8988T (cell line): ENCODE results near the gene GIGYF2.

ENCODE experiments used
- DNase-seq: peaks from one replicate; pipeline ENCODE4 v3.0.0; 2011

The GIGYF2 gene

GRCh38 chr2:232761301-232761907, 64.3 kb downstream of the GIGYF2 start:
- no peak for DNase-seq

- DNase-seq = no peak
These were observed 70.7 kb downstream of the GIGYF2 start for GRCh38 chr2:232767866-232768265.

GRCh38 chr2:232770207-232770606, 73.1 kb downstream of the GIGYF2 start:
- DNase-seq = no peak

GRCh38 chr2:232771870-232772269, 74.7 kb downstream of the GIGYF2 start:
- no peak for DNase-seq

- DNase-seq = no peak
These were observed 75.4 kb downstream of the GIGYF2 start for GRCh38 chr2:232772531-232772930.

GRCh38 chr2:232773815-232774214, 76.7 kb downstream of the GIGYF2 start:
- no peak for DNase-seq

GRCh38 chr2:232776435-232776834, 79.3 kb downstream of the GIGYF2 start, which contains the start of gene KCNJ13:
KCNJ13 (minus strand) TSS chr2:232776565; CDS start chr2:232771362, 5,203 bp downstream.
- no peak for DNase-seq

- DNase-seq = no peak
These were observed 80.1 kb downstream of the GIGYF2 start for GRCh38 chr2:232777276-232777675.

GRCh38 chr2:232779465-232779864, 82.3 kb downstream of the GIGYF2 start:
- no peak for DNase-seq

GRCh38 chr2:232779934-232780333, 82.8 kb downstream of the GIGYF2 start:
- DNase-seq = no peak

GRCh38 chr2:232781765-232782164, 84.6 kb downstream of the GIGYF2 start:
- DNase-seq = no peak

- no peak for DNase-seq
These were observed 86.1 kb downstream of the GIGYF2 start for GRCh38 chr2:232783278-232783677.

GRCh38 chr2:232787806-232788205, 90.7 kb downstream of the GIGYF2 start:
- DNase-seq = no peak

GRCh38 chr2:232789082-232789481, 92.0 kb downstream of the GIGYF2 start:
- no peak for DNase-seq

- no peak for DNase-seq
These were observed 94.4 kb downstream of the GIGYF2 start for GRCh38 chr2:232791518-232791917.

GRCh38 chr2:232793271-232793670, 96.1 kb downstream of the GIGYF2 start:
- DNase-seq = no peak

GRCh38 chr2:232794981-232795380, 97.8 kb downstream of the GIGYF2 start:
- DNase-seq = no peak

GRCh38 chr2:232795920-232796319, 98.8 kb downstream of the GIGYF2 start:
- no peak for DNase-seq

GRCh38 chr2:232798187-232798586, 101.1 kb downstream of the GIGYF2 start:
- DNase-seq = no peak

- no peak for DNase-seq
These were observed 103.0 kb downstream of the GIGYF2 start for GRCh38 chr2:232800166-232800565.

- no peak for DNase-seq
These were observed 105.0 kb downstream of the GIGYF2 start for GRCh38 chr2:232802091-232802490.

- no peak for DNase-seq
These were observed 112.4 kb downstream of the GIGYF2 start for GRCh38 chr2:232809349-232810124.

GRCh38 chr2:232810444-232810843, 113.3 kb downstream of the GIGYF2 start:
- DNase-seq = no peak

GRCh38 chr2:232815569-232815968, 118.4 kb downstream of the GIGYF2 start:
- no peak for DNase-seq

GRCh38 chr2:232816657-232817056, 119.5 kb downstream of the GIGYF2 start:
- DNase-seq = no peak
